OCI-LY3 (cell line): ENCODE data around the gene DNAJB14.
"Not testable (repeated sequence)": the region's sequence is repeated elsewhere in the genome, so short reads cannot be mapped to it uniquely, and the experiment has no call there.

Experiments used
- H2AFZ ChIP-seq: fragments of 200-600, 300-600 bp; shearing (Covaris generic); 2 replicates; pipeline ENCODE4 v1.6.0; 2014; ENCODE audit warnings: antibody characterized with exemption, low read depth, low read length
- H3K27ac ChIP-seq: fragments of 200-600, 300-600 bp; sonication (generic); 2 replicates; pipeline ENCODE4 v1.5.1; 2014; ENCODE audit warnings: mild to moderate bottlenecking, low read length, moderate library complexity, mixed read lengths
- H3K27me3 ChIP-seq: fragments of 200-600, 300-600 bp; sonication (generic); 2 replicates; pipeline ENCODE4 v1.6.1; 2014; ENCODE audit warnings: low read depth, low read length, mixed read lengths
- H3K36me3 ChIP-seq: fragments of 200-600, 300-600 bp; sonication (generic); replicated peaks from 2 replicates; pipeline ENCODE3; 2014; ENCODE audit warnings: low read depth, low read length, mixed read lengths
- H3K4me1 ChIP-seq: fragments of 300-600, 200-600 bp; sonication (generic); 2 replicates; pipeline ENCODE4 v1.6.1; 2014; ENCODE audit warnings: low read length, mixed read lengths
- H3K4me2 ChIP-seq: fragments of 200-600, 300-600 bp; sonication (generic); 2 replicates; pipeline ENCODE4 v1.6.1; 2014; ENCODE audit warnings: low read length, mixed read lengths
- H3K4me3 ChIP-seq: fragments of 300-600, 200-600 bp; sonication (generic); 2 replicates; pipeline ENCODE4 v1.5.1; 2014; ENCODE audit warnings: antibody characterized with exemption, mild to moderate bottlenecking, low read length, moderate library complexity
- H3K79me2 ChIP-seq: fragments of 300-600, 200-600 bp; shearing (Covaris generic); 2 replicates; pipeline ENCODE4 v1.6.1; 2014; ENCODE audit warnings: mild to moderate bottlenecking, low read length, mixed read lengths
- H3K9ac ChIP-seq: fragments of 300-600, 200-600 bp; shearing (Covaris generic); 2 replicates; pipeline ENCODE4 v1.6.0; 2014; ENCODE audit warnings: mild to moderate bottlenecking, low read length, moderate library complexity
- H3K9me3 ChIP-seq: fragments of 200-600, 300-600 bp; shearing (Covaris generic); 2 replicates; pipeline ENCODE4 v1.6.1; 2014; ENCODE audit warnings: low read length, mixed read lengths; ENCODE audit not compliant: insufficient read depth
- H4K20me1 ChIP-seq: fragments of 200-600, 300-600 bp; sonication (generic); 2 replicates; pipeline ENCODE4 v1.6.1; 2016; ENCODE audit warnings: low read length, mixed read lengths; ENCODE audit not compliant: insufficient read depth
- CTCF ChIP-seq: fragments of 200-600, 300-600 bp; sonication (generic); IDR thresholded peaks from 2 replicates; pipeline ENCODE4 v1.5.1; 2014; ENCODE audit warnings: antibody characterized with exemption, low read length, low read depth
- EZH2phosphoT487 ChIP-seq: fragments of 200-600 bp; shearing (Covaris generic); IDR thresholded peaks from 2 replicates; pipeline ENCODE4 v1.6.1; 2018; ENCODE audit warnings: antibody characterized with exemption, mixed run types, low read depth

The DNAJB14 gene

GRCh38 chr4:99960648-99961047 is 14.2 kb upstream of the DNAJB14 start:
- Histone ChIP-seq H3K9me3 (no peaks in the 10 kb centered on the region), H3K4me1 (no peaks in the 10 kb centered on the region), H3K36me3 (no peaks in the 10 kb centered on the region), H3K9ac (no peak overlapping the region), H3K27ac (no peak overlapping the region), H3K27me3 (no peaks in the 10 kb centered on the region), H3K4me2 (no peak overlapping the region), H4K20me1 (no peaks in the 10 kb centered on the region), H2AFZ (no peak overlapping the region), H3K79me2 (no peaks in the 10 kb centered on the region), H3K4me3 (no peak overlapping the region)
- TF ChIP-seq CTCF (no peak), EZH2phosphoT487 (no peak)

- H3K4me1 ChIP-seq, H4K20me1 ChIP-seq, H3K36me3 ChIP-seq, H3K79me2 ChIP-seq, H3K9me3 ChIP-seq, H3K27me3 ChIP-seq, H2AFZ ChIP-seq, H3K27ac ChIP-seq, H3K4me3 ChIP-seq, H3K4me2 ChIP-seq, H3K9ac ChIP-seq: not testable (repeated sequence)
Measured at GRCh38 chr4:99958207-99958606, 11.8 kb upstream of the DNAJB14 start.

GRCh38 chr4:99950913-99951254 is 4.5 kb upstream of the DNAJB14 start:
- Histone ChIP-seq H3K27me3 (no peaks in the 10 kb centered on the region), H2AFZ (peak overlapping the region; percentile 79), H3K4me1 (peaks cover 26% of the 10 kb centered on the region), H4K20me1 (peaks cover 17% of the 10 kb centered on the region; the same call in 1 of the 2 replicates), H3K9ac (peak overlapping the region; percentile 99), H3K79me2 (peaks cover 41% of the 10 kb centered on the region), H3K4me2 (peak overlapping the region; percentile 94), H3K27ac (peak overlapping the region; percentile 62), H3K4me3 (peak overlapping the region; percentile 93), H3K36me3 (peaks cover 15% of the 10 kb centered on the region), H3K9me3 (no peaks in the 10 kb centered on the region)
- TF ChIP-seq EZH2phosphoT487 (no peak), CTCF (no peak)

- peaks cover 47% of the 10 kb centered on the region for H3K79me2 ChIP-seq
- no peaks in the 10 kb centered on the region for H3K9me3 ChIP-seq
- TF ChIP-seq CTCF: no peak
- no peak for TF ChIP-seq EZH2phosphoT487
- H3K27me3 ChIP-seq: no peaks in the 10 kb centered on the region
- H3K9ac ChIP-seq: peak within 1 kb of the TSS; percentile 99
- H3K36me3 ChIP-seq: peaks cover 18% of the 10 kb centered on the region
- peak within 1 kb of the TSS; percentile 94 for H3K4me2 ChIP-seq
- H3K4me3 ChIP-seq: peak within 1 kb of the TSS; percentile 93
- peak within 1 kb of the TSS; percentile 88 for H3K27ac ChIP-seq
- peak within 1 kb of the TSS; percentile 79 for H2AFZ ChIP-seq
- peaks cover 31% of the 10 kb centered on the region for H3K4me1 ChIP-seq
- peaks cover 17% of the 10 kb centered on the region; the same call in 1 of the 2 replicates for H4K20me1 ChIP-seq
Measured at GRCh38 chr4:99949999-99950912, 3.8 kb upstream of the DNAJB14 start, which contains the start of gene H2AZ1. Gene H2AZ1, minus strand, starts transcription at chr4:99950275. Its CDS starts 105 bp downstream, at chr4:99950170.
